ENCODE data around the gene GPR171. TPM values are rescaled to one million over a fixed set of nuclear protein-coding genes. Genes with fewer than 3 reads are reported as not detected.

The GPR171 gene
- total RNA-seq, 1 experiment from 2014 or later, result not detected

DNA sequence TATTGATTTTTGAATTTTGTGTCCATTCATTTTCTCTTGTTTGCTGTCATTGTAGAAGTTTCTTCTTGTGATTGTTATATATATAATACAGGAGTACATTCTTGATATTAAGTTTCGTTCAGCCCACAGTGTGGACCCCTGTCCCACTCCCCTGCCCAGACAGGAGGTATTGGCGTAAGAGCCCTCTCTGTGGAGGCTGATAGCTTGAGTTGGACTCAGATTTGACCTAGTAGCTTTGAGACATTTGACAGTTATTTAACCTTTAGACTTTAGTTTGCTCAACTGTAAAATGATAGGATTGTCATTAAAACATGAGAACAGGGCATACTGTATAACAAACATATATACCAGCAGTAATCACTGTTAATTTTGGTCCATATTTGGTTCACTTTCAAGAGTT, 27.1 kb downstream of the GPR171 start:
- DNase-seq (ENCODE audit: low read depth), result no peak

DNA sequence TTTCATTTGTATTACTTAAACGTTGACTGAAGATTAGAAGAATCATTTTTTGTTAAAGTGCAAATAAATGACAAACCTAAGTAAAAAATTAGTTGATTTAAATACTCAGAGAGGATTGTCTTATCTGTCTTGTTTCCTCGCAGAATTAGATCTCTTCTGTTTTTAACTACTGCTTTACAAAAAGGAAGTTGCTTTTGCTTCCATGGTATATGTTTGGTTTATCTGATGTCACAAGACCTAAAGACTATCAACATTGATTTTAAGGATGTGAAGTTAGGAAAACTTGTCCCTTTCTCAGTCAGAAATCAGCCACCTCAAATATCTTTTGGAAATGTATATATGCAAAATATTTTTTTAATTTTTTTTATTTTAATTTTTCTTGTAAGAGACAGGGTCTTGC, 28.7 kb downstream of the GPR171 start:
- DNase-seq (ENCODE audit: low read depth), result no peak

DNA sequence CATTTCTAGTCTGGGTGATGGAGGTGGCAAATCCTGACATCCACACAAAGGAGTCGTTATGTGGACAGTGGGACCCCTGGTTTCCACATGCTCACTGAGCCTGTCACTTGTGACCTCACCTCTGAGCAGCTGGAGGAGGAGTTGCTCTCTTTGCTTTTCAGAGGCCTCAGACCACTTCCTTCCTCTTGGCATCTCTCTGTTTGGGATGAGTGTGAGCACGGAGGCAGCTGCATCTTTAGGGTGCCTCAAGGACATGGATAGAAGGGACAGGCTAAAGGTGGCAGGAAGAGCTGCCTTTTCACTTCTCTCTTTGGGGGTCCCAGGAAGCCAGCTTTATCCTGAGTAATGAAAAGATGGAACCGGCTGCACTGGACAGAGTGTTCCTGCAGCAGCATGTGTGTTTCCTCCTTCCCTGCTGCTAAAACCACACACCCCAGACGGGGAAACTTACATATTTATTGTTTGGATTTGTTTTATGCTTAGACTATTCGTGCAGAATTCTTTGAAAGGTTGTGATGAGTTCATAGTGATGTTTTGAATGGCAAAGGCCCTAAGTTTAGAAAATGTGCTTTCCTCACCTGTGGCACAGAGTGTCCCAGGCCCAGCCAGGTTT, 31.8 kb downstream of the GPR171 start:
- DNase-seq (ENCODE audit: low read depth), result no peak

DNA sequence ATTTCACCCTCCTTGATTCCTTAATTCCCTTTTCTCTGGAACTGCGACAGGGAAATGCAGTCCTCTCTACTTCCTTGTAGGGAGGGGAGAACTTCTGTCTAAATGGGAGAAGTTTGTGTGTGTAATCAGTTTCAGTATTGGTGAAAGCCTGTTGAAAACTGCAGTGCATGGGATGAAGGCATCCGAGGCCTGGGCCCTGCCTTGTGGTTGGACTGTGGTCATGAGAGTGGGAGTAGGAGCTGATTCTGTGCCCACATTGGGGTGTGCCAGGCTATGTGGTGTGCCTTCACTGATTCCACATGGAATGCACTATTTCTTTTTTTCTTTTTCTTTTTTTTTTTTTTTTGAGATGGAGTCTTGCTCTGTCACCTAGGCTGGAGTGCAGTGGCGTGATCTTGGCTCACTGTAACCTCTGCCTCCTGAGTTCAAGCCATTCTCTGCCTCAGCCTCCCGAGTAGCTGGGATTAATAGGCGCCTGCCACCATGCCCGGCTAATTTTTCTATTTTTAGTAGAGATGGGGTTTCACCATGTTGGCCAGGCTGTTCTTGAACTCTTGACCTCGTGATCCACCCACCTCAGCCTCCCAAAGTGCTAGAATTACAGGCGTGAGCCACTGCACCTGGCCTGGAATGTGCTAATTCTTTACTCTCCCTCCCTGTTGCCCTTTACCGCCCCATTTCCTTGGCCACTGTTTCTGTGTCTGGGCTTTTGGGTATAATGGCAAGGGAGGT, 32.9 kb downstream of the GPR171 start:
- peak; percentile 33 for DNase-seq (ENCODE audit: low read depth)

DNA sequence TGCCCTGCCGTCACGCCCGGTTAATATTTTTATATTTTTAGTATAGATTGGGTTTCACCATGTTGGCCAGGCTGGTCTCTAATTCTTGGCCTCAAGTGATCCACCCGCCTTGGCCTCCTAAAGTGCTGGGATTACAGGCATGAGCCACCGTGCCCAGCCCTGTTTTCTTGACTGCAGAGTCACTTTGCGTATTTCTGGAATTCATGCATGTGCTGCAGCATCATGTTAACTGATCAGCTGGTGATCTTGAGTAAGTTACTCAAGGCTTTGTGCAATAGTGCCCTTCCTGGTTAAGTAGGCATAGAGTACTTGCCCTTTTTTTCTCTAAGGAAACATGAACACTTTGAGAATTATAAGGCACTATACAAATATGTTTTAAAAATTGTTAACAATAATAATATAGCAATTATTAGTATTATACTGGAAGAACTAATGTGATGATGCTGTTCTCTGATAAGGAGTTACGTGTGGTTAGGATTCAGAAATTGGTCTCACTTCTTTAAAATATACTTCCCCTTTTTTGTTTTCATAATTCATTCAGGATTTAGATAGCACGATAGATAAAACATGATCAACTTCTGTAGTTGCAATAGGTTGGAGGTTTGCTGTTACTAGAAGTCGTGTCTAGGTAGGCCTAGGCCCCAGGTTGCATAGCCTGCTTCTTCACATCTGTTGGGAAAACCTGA, 33.6 kb downstream of the GPR171 start:
- no peak for DNase-seq (ENCODE audit: low read depth)

DNA sequence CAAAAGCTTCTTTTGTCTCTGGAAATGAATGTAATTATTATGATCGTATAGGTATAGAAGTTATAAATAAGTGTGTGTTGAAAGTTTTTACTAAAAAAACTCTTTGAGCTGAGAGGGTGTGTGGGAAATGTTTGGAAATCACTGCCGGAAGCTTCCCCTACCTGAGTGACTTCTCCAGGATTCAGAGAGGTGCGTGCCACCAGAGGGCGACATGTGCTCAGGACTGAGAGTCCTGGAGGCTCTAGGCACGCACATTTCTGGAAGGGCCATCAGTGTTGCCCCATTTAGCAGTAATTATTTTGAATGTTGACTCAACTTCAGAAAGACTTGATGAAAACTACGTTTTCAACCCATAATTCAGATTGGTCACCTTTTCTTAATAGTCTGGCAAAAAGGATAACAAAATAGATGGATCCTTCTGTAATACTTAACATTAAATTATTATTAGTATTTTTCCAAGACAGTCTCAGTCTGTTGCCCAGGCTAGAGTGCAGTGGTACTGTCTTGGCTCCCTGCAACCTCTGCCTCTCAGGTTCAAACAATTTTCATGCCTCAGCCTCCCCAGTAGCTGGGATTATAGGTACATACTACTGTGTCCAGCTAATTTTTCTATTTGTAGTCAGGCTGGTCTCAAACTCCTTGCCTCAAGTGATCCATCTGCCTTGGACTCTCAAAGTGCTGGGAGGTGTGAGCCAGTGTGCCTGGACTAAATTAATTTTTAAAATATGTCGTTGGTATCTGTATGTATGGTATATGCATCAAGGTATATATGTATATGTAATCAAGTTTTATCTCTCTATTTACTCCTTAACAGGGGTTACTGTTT, 34.5 kb downstream of the GPR171 start:
- DNase-seq (ENCODE audit: low read depth), result peak; percentile 42

DNA sequence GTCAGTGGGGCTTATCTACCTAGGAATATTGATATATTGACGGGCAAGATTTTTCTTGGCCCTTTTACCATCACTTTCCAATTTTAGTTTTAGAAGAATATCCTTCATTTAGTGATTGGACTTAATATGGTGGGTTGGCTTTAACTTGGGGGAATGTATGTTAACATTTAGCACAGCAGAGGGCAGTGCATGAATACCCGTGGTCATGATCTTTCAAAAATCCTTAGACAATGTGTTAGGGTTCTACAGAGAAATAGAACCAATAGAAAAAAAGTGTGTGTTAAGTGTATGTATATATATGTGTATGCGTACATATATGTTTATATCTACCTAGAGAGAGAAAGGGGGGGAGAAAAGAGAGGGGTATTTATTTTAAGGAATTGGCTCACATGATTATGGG, 36.9 kb downstream of the GPR171 start:
- no peak for DNase-seq (ENCODE audit: low read depth)

DNA sequence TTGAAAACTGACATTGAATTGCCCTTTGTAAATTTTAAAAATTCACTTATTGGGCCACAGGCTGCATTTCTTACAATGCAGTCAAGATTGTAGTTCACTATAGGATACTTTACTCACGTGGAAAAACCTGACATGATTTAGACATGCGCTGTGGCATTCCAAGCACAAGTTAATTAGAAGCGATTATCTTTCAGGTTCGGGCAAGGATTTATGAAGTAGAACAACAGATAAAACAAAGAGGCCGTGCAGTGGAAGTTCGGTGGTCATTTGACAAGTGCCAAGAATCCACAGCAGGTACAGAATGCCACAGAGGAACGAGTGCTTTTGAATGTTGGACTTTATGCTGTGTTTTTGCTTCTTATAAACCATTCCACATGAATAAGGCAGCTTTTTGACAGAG, 37.8 kb downstream of the GPR171 start:
- DNase-seq (ENCODE audit: low read depth), result no peak

DNA sequence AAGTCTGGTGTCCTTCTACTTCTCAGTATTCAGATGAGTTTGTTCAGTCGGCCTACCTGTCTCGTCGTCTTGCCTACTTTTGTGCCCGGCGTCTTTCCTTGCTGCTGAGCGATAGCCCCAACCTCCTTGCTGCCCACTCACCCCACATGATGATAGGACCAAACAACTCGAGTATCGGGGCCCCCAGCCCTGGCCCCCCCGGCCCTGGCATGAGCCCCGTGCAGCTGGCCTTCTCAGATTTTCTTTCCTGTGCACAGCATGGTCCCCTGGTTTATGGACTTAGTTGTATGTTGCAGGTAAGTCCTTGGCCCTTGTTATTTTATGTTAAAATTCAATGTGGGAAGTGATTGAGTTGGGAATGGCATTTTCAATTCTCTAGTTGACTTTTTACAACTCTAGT, 43.2 kb downstream of the GPR171 start:
- no peak for DNase-seq (ENCODE audit: low read depth)

DNA sequence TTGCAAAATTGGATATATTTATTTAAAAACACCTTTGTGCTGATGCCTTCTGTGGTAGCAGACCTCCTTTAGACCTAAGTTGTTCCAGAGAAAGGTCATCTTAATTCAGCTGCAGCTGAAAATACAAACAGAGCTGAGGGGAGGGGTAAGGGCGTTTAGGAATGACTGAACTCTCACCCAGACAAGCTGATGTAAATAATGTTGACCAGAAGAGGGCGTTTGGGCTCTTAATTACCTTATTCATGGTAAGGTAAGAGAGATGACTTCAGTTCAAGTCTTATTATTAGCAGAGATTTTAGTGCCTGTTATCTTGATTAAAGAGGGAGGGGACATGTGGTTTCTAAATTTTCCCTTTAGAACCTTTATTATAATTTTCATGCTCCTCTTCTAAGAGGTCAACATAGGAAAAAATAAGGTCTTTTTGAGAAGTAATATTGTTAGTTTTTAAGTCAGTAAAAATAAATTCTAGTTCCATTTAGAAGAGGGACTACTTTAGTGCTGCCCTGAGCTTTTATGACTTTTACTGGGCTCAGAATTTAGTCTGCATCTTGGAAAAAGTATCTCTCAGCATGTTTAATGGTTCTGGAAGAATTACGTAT, 46.3 kb downstream of the GPR171 start:
- DNase-seq (ENCODE audit: low read depth), result peak; percentile 54

DNA sequence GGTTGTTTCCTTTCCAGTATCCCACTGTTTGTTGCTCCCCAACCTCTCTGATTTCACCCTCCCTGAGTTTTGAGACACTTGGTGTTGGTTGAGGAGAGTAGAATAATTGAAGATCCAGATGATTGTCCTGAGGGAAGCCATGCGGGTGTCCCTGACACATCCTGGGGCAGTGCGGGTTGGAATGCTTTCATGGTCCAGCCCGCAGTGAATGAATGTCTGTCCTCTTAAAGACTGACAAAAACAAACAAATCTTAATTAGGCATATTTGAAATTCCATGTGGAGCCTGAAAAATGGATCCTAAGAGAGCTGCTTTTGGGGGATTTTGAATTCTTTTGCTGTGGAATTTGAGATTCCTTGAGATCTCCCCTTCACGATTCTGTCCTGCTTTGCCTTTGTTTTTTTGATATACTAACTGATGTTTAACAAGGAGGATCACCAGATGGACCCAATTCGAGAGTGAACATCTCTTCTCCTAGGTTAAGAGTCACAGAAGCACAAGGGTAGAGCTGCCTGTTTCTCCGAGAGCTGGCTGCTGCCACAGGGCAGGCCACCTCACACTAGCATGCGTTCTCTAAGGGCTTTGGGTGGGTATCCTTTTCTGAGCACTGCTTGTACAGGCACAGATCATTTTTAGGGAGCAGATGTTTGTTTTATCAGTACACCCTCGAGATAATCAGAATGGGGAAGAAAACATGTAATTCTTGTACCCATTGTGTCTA, 47.4 kb downstream of the GPR171 start:
- DNase-seq (ENCODE audit: low read depth), result peak; percentile 41

DNA sequence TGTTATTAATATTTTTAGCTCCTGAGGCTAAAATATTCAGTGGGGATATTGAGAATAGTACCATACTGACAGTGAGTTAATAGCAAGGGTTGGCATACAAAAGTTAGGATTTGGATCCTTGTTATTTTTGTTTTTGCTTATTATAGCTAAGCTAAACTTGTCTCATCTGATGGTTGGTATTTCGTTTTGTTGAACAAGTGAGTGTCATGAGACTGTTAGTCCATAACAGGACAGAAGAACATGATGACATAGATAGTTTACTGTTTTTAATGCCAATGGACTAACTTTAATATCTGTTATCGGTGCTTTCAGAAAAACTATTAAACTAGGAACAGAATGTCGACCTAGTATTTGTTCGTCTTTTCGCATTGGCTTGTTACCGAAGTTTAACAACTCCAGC, 48.5 kb downstream of the GPR171 start:
- DNase-seq (ENCODE audit: low read depth), result no peak

DNA sequence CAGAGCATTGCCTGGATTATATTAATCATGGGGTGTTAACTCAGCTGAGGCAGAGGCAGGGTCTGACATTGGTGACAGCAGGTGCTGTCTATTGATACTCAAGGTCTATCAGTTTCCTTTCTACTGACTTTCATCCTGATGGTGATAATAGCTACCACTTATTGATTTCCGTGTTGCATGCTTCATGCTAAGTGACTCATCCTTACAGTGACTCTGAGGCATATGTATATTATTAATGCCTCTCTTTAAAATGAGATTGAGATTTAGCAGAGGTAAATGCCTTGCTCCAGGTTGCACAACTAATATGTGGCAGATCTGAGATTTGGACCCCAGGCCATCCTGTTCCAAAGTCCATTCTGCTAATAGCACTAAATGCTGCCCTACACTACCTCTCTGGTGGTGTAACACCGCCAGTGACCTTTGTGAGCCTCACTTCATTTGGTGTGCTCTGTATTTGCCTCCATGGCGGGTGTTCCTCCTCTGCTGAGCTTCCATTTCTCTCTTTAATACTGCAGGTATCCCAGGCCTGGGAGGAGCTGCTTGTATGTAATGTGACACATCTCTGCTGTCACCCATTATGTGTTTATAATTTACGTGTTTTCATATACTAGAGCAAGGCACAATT, 50.4 kb downstream of the GPR171 start:
- no peak for DNase-seq (ENCODE audit: low read depth)

Other genes with a start within 250 kb of the GPR171 start
- gene CLRN1, start 230.5 kb downstream of the GPR171 start, total RNA-seq (2014; rRNA removed; shearing (Covaris generic)), result not detected in 2 replicates
- gene MED12L, start 117.6 kb downstream of the GPR171 start, total RNA-seq (2014; rRNA removed; shearing (Covaris generic)), result 0.10 and 0.12 TPM in 2 replicates
- gene P2RY14, start 75.3 kb upstream of the GPR171 start, total RNA-seq (2014; rRNA removed; shearing (Covaris generic)), result not detected in 2 replicates
- gene GPR87, start 113.6 kb upstream of the GPR171 start, total RNA-seq (2014; rRNA removed; shearing (Covaris generic)), result not detected in 2 replicates
- not detected in 2 replicates for gene P2RY13, start 126.3 kb upstream of the GPR171 start, total RNA-seq (2014; rRNA removed; shearing (Covaris generic))
- gene P2RY12, start 181.5 kb upstream of the GPR171 start, total RNA-seq (2014; rRNA removed; shearing (Covaris generic)), result not detected in 2 replicates